HepG2 (cell line): ENCODE measurements around the gene PTGDS. TPM values are rescaled to one million over a fixed set of nuclear protein-coding genes. Genes with fewer than 3 reads are reported as not detected.
A peak's percentile ranks its signal among the peaks of the same experiment; 100 is the strongest.

ENCODE experiments used
- BRD4 ChIP-seq: sonication (generic); formaldehyde crosslinking; IDR thresholded peaks from 2 replicates; pipeline ENCODE4 v1.4.0; 2020; ENCODE audit warnings: missing genetic modification reagents
- NCOA1 ChIP-seq: sonication (generic); formaldehyde crosslinking; IDR thresholded peaks from 2 replicates; pipeline ENCODE4 v1.9.0; 2021; ENCODE audit warnings: missing genetic modification reagents
- NFE2L2 ChIP-seq: fragments of 150-350 bp; IDR thresholded peaks from 2 replicates; pipeline ENCODE4 v1.6.1; 2014; ENCODE audit warnings: low read length
- NONO ChIP-seq, 2 experiments: fragments of 450-650 bp in 1 of 2; sonication (generic) in 1 of 2; formaldehyde crosslinking in 1 of 2; IDR thresholded peaks in 1 of 2; conservative IDR thresholded peaks in 1 of 2; 2 replicates each; pipeline versions ENCODE4 v1.6.1 to v1.8.0; 2017 to 2022; ENCODE audit warnings: mild to moderate bottlenecking in 1 of 2, missing genetic modification reagents in 1 of 2, moderate library complexity in 1 of 2
- RBM39 ChIP-seq: fragments of 200-400 bp; formaldehyde crosslinking; IDR thresholded peaks from one replicate; pipeline ENCODE4 v1.6.1; 2018; ENCODE audit warnings: antibody characterized with exemption, mild to moderate bottlenecking, low read depth, low read length; ENCODE audit not compliant: poor library complexity, severe bottlenecking
- SP140L ChIP-seq: sonication (generic); formaldehyde crosslinking; IDR thresholded peaks from 2 replicates; pipeline ENCODE4 v1.4.0; 2020; ENCODE audit warnings: missing genetic modification reagents, borderline replicate concordance
- TEAD2 ChIP-seq: sonication (generic); formaldehyde crosslinking; IDR thresholded peaks from 2 replicates; pipeline ENCODE4 v1.9.0; 2021; ENCODE audit warnings: missing genetic modification reagents
- TP53 ChIP-seq: sonication (generic); formaldehyde crosslinking; conservative IDR thresholded peaks from 2 replicates; pipeline ENCODE4 v1.4.0; 2020; ENCODE audit warnings: missing genetic modification reagents
- ZBTB8A ChIP-seq: sonication (generic); formaldehyde crosslinking; IDR thresholded peaks from 2 replicates; pipeline ENCODE4 v1.4.0; 2020; ENCODE audit warnings: mild to moderate bottlenecking, low read depth, missing genetic modification reagents, borderline replicate concordance
- ZFY ChIP-seq: sonication (generic); formaldehyde crosslinking; IDR thresholded peaks from 2 replicates; pipeline ENCODE4 v1.4.0; 2020; ENCODE audit warnings: missing genetic modification reagents
- ZNF264 ChIP-seq: sonication (generic); formaldehyde crosslinking; IDR thresholded peaks from 2 replicates; pipeline ENCODE4 v1.4.0; 2020; ENCODE audit warnings: missing genetic modification reagents
- ZNF430 ChIP-seq: sonication (generic); formaldehyde crosslinking; IDR thresholded peaks from 2 replicates; pipeline ENCODE4 v1.9.0; 2021; ENCODE audit warnings: mild to moderate bottlenecking, missing genetic modification reagents
- ZNF557 ChIP-seq: sonication (generic); formaldehyde crosslinking; IDR thresholded peaks from 2 replicates; pipeline ENCODE4 v1.4.0; 2020; ENCODE audit warnings: missing genetic modification reagents
- ZNF619 ChIP-seq: sonication (generic); formaldehyde crosslinking; IDR thresholded peaks from 2 replicates; pipeline ENCODE4 v1.4.0; 2020; ENCODE audit warnings: mild to moderate bottlenecking, missing genetic modification reagents
- ZNF660 ChIP-seq: sonication (generic); formaldehyde crosslinking; IDR thresholded peaks from 2 replicates; pipeline ENCODE4 v1.5.1; 2020; ENCODE audit warnings: mild to moderate bottlenecking, low read depth, missing genetic modification reagents, borderline replicate concordance
- ZNF7 ChIP-seq: IDR thresholded peaks from 2 replicates; pipeline ENCODE4 v1.6.1; 2016; ENCODE audit warnings: missing biosample characterization, missing genetic modification reagents
- ZNF75D ChIP-seq: sonication (generic); formaldehyde crosslinking; IDR thresholded peaks from 2 replicates; pipeline ENCODE4 v1.8.1; 2023; ENCODE audit warnings: missing genetic modification reagents, mild to moderate bottlenecking, borderline replicate concordance
- ZNF772 ChIP-seq: sonication (generic); formaldehyde crosslinking; IDR thresholded peaks from 2 replicates; pipeline ENCODE4 v1.5.0; 2020; ENCODE audit warnings: mild to moderate bottlenecking, missing genetic modification reagents
- polyA plus RNA-seq, 8 experiments: library from polyadenylated mRNA; depleted of rRNA in 3 of 8; stranded (reverse) in 7 of 8; unstranded in 1 of 8; fragments of >200 nt; fragmentation: Illumina TruSeq in 4 of 8; extraction: Trizol in 4 of 8; gene quantifications; 2 replicates each; pipeline versions ENCODE4 v1.2.1 to v1.2.3, GENCODE V29; 2011 to 2016; ENCODE audit warnings: low read depth in 4 of 8, missing spikeins in 1 of 8, mixed read lengths in 1 of 8; ENCODE audit not compliant: insufficient read depth in 1 of 8
- total RNA-seq, 5 experiments: library from RNA; depleted of rRNA; stranded (reverse); fragments of >200 nt; fragmentation: Illumina TruSeq; extraction: Trizol; gene quantifications; 2 replicates each; pipeline ENCODE4 v1.2.3, GENCODE V29; 2016; ENCODE audit warnings: low read depth in 1 of 5
- TF ChIP-seq, protein P1 (sequence below): IDR thresholded peaks from 2 replicates; pipeline ENCODE4 v1.4.0; 2020; ENCODE audit warnings: mild to moderate bottlenecking, missing genetic modification reagents
- TF ChIP-seq, protein P2 (sequence below): sonication (generic); formaldehyde crosslinking; IDR thresholded peaks from 2 replicates; pipeline ENCODE4 v1.4.0; 2020; ENCODE audit warnings: missing genetic modification reagents, borderline replicate concordance
- TF ChIP-seq, protein P3 (sequence below): sonication (generic); formaldehyde crosslinking; IDR thresholded peaks from 2 replicates; pipeline ENCODE4 v1.4.0; 2020; ENCODE audit warnings: missing genetic modification reagents
- TF ChIP-seq, protein P4 (sequence below): IDR thresholded peaks from 2 replicates; pipeline ENCODE4 v1.6.1; 2016; ENCODE audit warnings: missing genetic modification reagents, missing compliant biosample characterization

PTGDS gene
- total and polyA plus RNA-seq, 2 of the 13 experiments (the other 11 are each of a cell fraction or from before 2014, with no cell fraction given): 0.33 to 0.50 TPM

DNA sequence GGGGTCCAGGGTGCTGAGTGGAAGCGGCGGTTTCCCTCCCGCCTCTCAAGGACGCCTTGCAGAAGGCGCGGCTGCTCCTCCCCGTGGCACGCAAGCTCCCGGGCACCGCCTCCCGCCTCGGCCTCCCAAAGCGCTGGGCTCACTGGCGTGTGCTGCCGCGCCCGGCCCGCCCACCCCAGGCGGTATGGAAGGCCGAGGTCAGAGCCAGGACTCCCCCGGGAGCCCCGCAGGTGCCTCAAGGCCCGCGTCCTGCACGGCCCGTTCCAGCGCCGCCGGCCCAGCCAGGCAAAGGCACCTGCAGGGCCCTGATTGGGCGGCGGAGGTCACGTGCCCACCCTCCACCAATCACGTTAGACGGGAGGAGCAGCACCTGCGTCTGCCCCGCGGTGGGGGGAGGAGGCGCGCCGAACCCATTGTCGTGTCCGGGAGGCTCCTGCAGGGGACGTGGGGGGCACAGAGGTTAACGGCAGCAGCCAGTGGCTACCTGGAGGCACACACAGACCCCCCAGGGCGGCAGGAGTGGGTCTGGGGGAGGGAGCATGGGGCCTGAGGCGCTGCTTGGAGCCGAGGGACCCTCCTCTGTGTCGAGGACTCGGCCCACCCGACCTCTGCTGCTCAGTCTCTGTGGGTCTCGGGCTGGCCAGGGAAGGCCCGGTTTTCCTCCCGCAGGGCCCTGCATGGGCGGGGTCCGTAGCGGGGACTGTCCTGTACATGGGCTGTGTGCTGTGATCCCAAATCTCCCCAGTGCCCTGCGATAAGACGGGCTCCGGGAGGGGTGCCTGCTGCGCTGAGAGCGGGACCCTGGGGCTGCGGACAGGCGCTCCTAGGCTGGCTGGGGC is 27.3 kb upstream of the PTGDS start (continued):
- TF ChIP-seq, protein P1, sequence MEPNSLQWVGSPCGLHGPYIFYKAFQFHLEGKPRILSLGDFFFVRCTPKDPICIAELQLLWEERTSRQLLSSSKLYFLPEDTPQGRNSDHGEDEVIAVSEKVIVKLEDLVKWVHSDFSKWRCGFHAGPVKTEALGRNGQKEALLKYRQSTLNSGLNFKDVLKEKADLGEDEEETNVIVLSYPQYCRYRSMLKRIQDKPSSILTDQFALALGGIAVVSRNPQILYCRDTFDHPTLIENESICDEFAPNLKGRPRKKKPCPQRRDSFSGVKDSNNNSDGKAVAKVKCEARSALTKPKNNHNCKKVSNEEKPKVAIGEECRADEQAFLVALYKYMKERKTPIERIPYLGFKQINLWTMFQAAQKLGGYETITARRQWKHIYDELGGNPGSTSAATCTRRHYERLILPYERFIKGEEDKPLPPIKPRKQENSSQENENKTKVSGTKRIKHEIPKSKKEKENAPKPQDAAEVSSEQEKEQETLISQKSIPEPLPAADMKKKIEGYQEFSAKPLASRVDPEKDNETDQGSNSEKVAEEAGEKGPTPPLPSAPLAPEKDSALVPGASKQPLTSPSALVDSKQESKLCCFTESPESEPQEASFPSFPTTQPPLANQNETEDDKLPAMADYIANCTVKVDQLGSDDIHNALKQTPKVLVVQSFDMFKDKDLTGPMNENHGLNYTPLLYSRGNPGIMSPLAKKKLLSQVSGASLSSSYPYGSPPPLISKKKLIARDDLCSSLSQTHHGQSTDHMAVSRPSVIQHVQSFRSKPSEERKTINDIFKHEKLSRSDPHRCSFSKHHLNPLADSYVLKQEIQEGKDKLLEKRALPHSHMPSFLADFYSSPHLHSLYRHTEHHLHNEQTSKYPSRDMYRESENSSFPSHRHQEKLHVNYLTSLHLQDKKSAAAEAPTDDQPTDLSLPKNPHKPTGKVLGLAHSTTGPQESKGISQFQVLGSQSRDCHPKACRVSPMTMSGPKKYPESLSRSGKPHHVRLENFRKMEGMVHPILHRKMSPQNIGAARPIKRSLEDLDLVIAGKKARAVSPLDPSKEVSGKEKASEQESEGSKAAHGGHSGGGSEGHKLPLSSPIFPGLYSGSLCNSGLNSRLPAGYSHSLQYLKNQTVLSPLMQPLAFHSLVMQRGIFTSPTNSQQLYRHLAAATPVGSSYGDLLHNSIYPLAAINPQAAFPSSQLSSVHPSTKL (CRISPR knock-in tag): no peak; the same call in 1 of the 2 replicates
- TF ChIP-seq, protein P2, sequence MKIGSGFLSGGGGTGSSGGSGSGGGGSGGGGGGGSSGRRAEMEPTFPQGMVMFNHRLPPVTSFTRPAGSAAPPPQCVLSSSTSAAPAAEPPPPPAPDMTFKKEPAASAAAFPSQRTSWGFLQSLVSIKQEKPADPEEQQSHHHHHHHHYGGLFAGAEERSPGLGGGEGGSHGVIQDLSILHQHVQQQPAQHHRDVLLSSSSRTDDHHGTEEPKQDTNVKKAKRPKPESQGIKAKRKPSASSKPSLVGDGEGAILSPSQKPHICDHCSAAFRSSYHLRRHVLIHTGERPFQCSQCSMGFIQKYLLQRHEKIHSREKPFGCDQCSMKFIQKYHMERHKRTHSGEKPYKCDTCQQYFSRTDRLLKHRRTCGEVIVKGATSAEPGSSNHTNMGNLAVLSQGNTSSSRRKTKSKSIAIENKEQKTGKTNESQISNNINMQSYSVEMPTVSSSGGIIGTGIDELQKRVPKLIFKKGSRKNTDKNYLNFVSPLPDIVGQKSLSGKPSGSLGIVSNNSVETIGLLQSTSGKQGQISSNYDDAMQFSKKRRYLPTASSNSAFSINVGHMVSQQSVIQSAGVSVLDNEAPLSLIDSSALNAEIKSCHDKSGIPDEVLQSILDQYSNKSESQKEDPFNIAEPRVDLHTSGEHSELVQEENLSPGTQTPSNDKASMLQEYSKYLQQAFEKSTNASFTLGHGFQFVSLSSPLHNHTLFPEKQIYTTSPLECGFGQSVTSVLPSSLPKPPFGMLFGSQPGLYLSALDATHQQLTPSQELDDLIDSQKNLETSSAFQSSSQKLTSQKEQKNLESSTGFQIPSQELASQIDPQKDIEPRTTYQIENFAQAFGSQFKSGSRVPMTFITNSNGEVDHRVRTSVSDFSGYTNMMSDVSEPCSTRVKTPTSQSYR (CRISPR knock-in tag): peak; percentile 95
- no peak for TF ChIP-seq ZNF75D (CRISPR knock-in tag)
- TF ChIP-seq ZFY (CRISPR knock-in tag): peak; percentile 84
- TF ChIP-seq ZNF557 (CRISPR knock-in tag): no peak
- TF ChIP-seq, protein P3, sequence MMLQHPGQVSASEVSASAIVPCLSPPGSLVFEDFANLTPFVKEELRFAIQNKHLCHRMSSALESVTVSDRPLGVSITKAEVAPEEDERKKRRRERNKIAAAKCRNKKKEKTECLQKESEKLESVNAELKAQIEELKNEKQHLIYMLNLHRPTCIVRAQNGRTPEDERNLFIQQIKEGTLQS (CRISPR knock-in tag): 0 out of 2 replicates have a peak, but pooled peaks have one; percentile 5
- TF ChIP-seq ZNF264 (CRISPR knock-in tag): peak; percentile 46; the same call in 1 of the 2 replicates
- no peak for TF ChIP-seq RBM39
- no peak for TF ChIP-seq ZNF772 (CRISPR knock-in tag)
- no peak for TF ChIP-seq ZNF660 (CRISPR knock-in tag)
- TF ChIP-seq, protein P4, sequence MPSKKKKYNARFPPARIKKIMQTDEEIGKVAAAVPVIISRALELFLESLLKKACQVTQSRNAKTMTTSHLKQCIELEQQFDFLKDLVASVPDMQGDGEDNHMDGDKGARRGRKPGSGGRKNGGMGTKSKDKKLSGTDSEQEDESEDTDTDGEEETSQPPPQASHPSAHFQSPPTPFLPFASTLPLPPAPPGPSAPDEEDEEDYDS (CRISPR knock-in tag): peak; percentile 95
- TF ChIP-seq NCOA1: peak; percentile 58; the same call in 1 of the 2 replicates
- TF ChIP-seq SP140L (CRISPR knock-in tag): no peak
- TF ChIP-seq ZNF619 (CRISPR knock-in tag): no peak
- peak; percentile 80 for TF ChIP-seq BRD4
- no peak for TF ChIP-seq ZBTB8A (CRISPR knock-in tag)
- no peak for TF ChIP-seq ZNF7
- no peak for TF ChIP-seq TEAD2 (CRISPR knock-in tag)
- no peak for TF ChIP-seq NFE2L2
- no peak for TF ChIP-seq TP53
- no peak for TF ChIP-seq NONO (IDR thresholded peaks at IDR 0.05)
- TF ChIP-seq NONO (CRISPR knock-in tag; conservative IDR thresholded peaks at IDR 0.05): peak; percentile 83
- peak; percentile 20; the same call in 1 of the 2 replicates for TF ChIP-seq ZNF430 (CRISPR knock-in tag)
